ENCODE data around the gene WDR5. TPM values are rescaled to one million over a fixed set of nuclear protein-coding genes. Genes with fewer than 3 reads are reported as not detected.

Gene WDR5
- total and polyA plus RNA-seq, 2 of the 13 experiments (the other 11 are each of a cell fraction or from before 2014, with no cell fraction given), result 34.3 TPM

DNA sequence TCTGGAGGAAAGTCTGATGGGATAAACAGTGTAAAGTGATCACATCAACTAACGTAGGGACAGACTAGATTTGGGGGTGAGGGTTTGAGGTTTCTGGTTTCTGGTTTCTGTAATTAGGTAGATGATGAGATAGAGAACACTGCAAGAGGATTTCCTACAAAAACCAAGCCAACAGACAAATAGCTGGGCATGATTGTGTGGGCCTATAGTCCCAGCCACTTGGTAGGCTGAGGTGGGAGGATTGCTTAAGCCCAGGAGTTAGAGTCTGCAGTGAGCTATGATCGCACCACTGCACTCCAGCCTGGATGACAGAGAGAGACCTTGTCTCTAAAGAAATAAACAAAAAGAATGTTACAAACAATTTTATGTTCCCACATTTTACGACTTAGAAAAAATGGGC lies 62.9 kb downstream of the WDR5 start:
- Histone ChIP-seq H3K27me3 (ENCODE audit: control insufficient read depth in 1 of 2, insufficient read depth in 2 of 2, low read length in 2 of 2) (peaks cover 2 to 15% of the 10 kb centered on the region in 2 experiments; a peak in 2 of 5 replicates), H3K27ac (ENCODE audit: extremely low read length, insufficient read depth, low read length) (no peak overlapping the region), H3K79me2 (ENCODE audit: insufficient read depth, low read length) (no peaks in the 10 kb centered on the region), H2AFZ (ENCODE audit: low read length) (no peak overlapping the region), H3K36me3 (replicated peaks in 1 of 2; ENCODE audit: control insufficient read depth in 1 of 2, insufficient read depth in 2 of 2, low read length in 2 of 2) (no peaks in the 10 kb centered on the region), H3K9me3 (ENCODE audit: low read length) (no peaks in the 10 kb centered on the region), H4K20me1 (ENCODE audit: insufficient read depth, low read length) (no peaks in the 10 kb centered on the region), H3K9ac (ENCODE audit: insufficient read depth, low read depth, low read length) (no peak overlapping the region), H3K4me2 (ENCODE audit: low read depth, low read length) (no peak overlapping the region), H3K4me1 (ENCODE audit: insufficient read depth, low read length) (peaks cover 2% of the 10 kb centered on the region), H3K4me3 (replicated peaks in 1 of 3; ENCODE audit: insufficient read depth in 1 of 3, low read depth in 2 of 3, low read length in 3 of 3) (no peak overlapping the region)
- CTCF ChIA-PET (ENCODE audit: low intra/inter-chr PET ratio, low total read pairs), result no interaction called here
- WGBS (ENCODE audit: low lambda C conversion rate), result 31% methylated on average over 3 of the region's 3 CpGs
- intact Hi-C loops (cut with micrococcal nuclease; ENCODE audit: unreplicated experiment) (no loop called here), in situ Hi-C loops (cut with HindIII; ENCODE audit: extremely low pct_ligation_motif_present, low pct_unique_long_range_greater_than_20kb) (no loop called here)
- no peak for TF ChIP-seq ATF7 (IDR thresholded peaks at IDR 0.05)
- TF ChIP-seq ATF7 (CRISPR knock-in tag; IDR thresholded peaks at IDR 0.05), result no peak
- no peak for TF ChIP-seq ZNF891 (CRISPR knock-in tag; IDR thresholded peaks at IDR 0.05)
- no peak for TF ChIP-seq ZMYM2 (CRISPR knock-in tag; IDR thresholded peaks at IDR 0.05)
- no peak for TF ChIP-seq ZNF746 (CRISPR knock-in tag; IDR thresholded peaks at IDR 0.05)
- no peak for TF ChIP-seq ZBTB44 (CRISPR knock-in tag; IDR thresholded peaks at IDR 0.05)
- TF ChIP-seq TCF12 (IDR thresholded peaks at IDR 0.05), result no peak
- no peak for TF ChIP-seq TCF12 (CRISPR knock-in tag; IDR thresholded peaks at IDR 0.05)
- no peak for TF ChIP-seq ZNF333 (CRISPR knock-in tag; IDR thresholded peaks at IDR 0.05; ENCODE audit: borderline replicate concordance)
- TF ChIP-seq KDM4B (CRISPR knock-in tag; IDR thresholded peaks at IDR 0.05), result no peak
- TF ChIP-seq EHMT2 (IDR thresholded peaks at IDR 0.05; ENCODE audit: borderline replicate concordance, low read depth, low read length), result no peak
- no peak for TF ChIP-seq NBN (conservative IDR thresholded peaks at IDR 0.05)
- TF ChIP-seq RFXANK (CRISPR knock-in tag; IDR thresholded peaks at IDR 0.05), result no peak
- TF ChIP-seq, protein P1, sequence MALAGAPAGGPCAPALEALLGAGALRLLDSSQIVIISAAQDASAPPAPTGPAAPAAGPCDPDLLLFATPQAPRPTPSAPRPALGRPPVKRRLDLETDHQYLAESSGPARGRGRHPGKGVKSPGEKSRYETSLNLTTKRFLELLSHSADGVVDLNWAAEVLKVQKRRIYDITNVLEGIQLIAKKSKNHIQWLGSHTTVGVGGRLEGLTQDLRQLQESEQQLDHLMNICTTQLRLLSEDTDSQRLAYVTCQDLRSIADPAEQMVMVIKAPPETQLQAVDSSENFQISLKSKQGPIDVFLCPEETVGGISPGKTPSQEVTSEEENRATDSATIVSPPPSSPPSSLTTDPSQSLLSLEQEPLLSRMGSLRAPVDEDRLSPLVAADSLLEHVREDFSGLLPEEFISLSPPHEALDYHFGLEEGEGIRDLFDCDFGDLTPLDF (CRISPR knock-in tag; IDR thresholded peaks at IDR 0.05), result no peak
- no peak for TF ChIP-seq ZNF12 (CRISPR knock-in tag; IDR thresholded peaks at IDR 0.05)
- TF ChIP-seq ZNF451 (CRISPR knock-in tag; IDR thresholded peaks at IDR 0.05), result no peak
- TF ChIP-seq ZNF674 (CRISPR knock-in tag; IDR thresholded peaks at IDR 0.05; ENCODE audit: low read depth), result no peak
- no peak for TF ChIP-seq PRDM10 (CRISPR knock-in tag; IDR thresholded peaks at IDR 0.05; ENCODE audit: low read depth)
- DNase-seq (ENCODE audit: low spot score) (no peak), ATAC-seq (no peak), FAIRE-seq (no peak)
- POLR2A ChIA-PET, result no interaction called here
- BruUV-seq (replicated peaks), result no TSS peak
